Gastroesophageal sphincter (tissue), 4 donors: Measurements from ENCODE around the gene DDX55. TPM values are rescaled to one million over a fixed set of nuclear protein-coding genes. Genes with fewer than 3 reads are reported as not detected.
A peak's percentile ranks its signal among the peaks of the same experiment; 100 is the strongest.
"Not testable (repeated sequence)": the region's sequence is repeated elsewhere in the genome, so short reads cannot be mapped to it uniquely, and the experiment has no call there.

Source experiments
- ATAC-seq: fragments of 150-250 bp; one replicate; pipeline ENCODE4 v1.9.1; 2016; ENCODE audit warnings: mild to moderate bottlenecking, moderate library complexity
- H3K27ac ChIP-seq, 4 donors: fragments of 200-600 bp; sonication (generic) in 3 of 4; 1 replicate in 3 of 4; 2 replicates in 1 of 4; pipeline ENCODE4 v1.5.1; 2016 to 2019
- H3K27me3 ChIP-seq: fragments of 200-600 bp; sonication (generic); one replicate; pipeline ENCODE4 v1.5.1; 2019
- H3K36me3 ChIP-seq, 2 donors: fragments of 200-600 bp; sonication (generic); one replicate each; pipeline ENCODE4 v1.5.1; 2019; ENCODE audit warnings: control low read depth in 1 of 2
- H3K4me1 ChIP-seq, 3 donors: fragments of 200-600 bp; sonication (generic); 1 replicate in 2 of 3; 2 replicates in 1 of 3; pipeline ENCODE4 v1.5.1; 2016 to 2019; ENCODE audit warnings: control low read depth in 2 of 3
- H3K4me3 ChIP-seq, 2 donors: fragments of 200-600 bp; sonication (generic); one replicate each; pipeline ENCODE4 v1.5.1; 2019; ENCODE audit warnings: mild to moderate bottlenecking in 1 of 2, moderate library complexity in 1 of 2
- H3K9me3 ChIP-seq, 3 donors: fragments of 200-600 bp; sonication (generic); one replicate each; pipeline ENCODE4 v1.5.1; 2017 to 2019; ENCODE audit warnings: control low read depth in 2 of 3
- EP300 ChIP-seq: sonication (generic); formaldehyde crosslinking; IDR thresholded peaks from one replicate; pipeline ENCODE4 v1.6.1; 2017; ENCODE audit warnings: antibody characterized with exemption, mild to moderate bottlenecking
- POLR2A ChIP-seq, 2 donors: fragments of 450-650 bp; IDR thresholded peaks; one replicate each; pipeline ENCODE4 v1.6.1; 2017; ENCODE audit warnings: antibody characterized with exemption in 2 of 2, mild to moderate bottlenecking in 2 of 2, moderate library complexity in 1 of 2
- POLR2AphosphoS5 ChIP-seq: sonication (generic); formaldehyde crosslinking; IDR thresholded peaks from one replicate; pipeline ENCODE4 v1.6.1; 2017; ENCODE audit warnings: antibody characterized with exemption
- WGBS, 2 donors: methylation state at CpG; one replicate each; pipeline ENCODE4 v1.1.5; 2018; ENCODE audit warnings: low coverage in 1 of 2; 5-methylcytosine and 5-hydroxymethylcytosine counted together
- total RNA-seq, 4 donors: library from RNA; depleted of rRNA; stranded (reverse); fragments of >200 nt; gene quantifications; one replicate each; pipeline ENCODE4 v1.1.0, GENCODE V29; 2016
- TF ChIP-seq, protein P1 (sequence below), 4 experiments: fragments of 200-600 bp in 2 of 4; fragments of 450-650 bp in 2 of 4; sonication (generic) in 1 of 4; IDR thresholded peaks; one replicate each; pipeline ENCODE4 v1.5.1; 2017 to 2019; ENCODE audit warnings: antibody characterized with exemption in 4 of 4, mild to moderate bottlenecking in 2 of 4, moderate library complexity in 2 of 4

DDX55 gene, protein sequence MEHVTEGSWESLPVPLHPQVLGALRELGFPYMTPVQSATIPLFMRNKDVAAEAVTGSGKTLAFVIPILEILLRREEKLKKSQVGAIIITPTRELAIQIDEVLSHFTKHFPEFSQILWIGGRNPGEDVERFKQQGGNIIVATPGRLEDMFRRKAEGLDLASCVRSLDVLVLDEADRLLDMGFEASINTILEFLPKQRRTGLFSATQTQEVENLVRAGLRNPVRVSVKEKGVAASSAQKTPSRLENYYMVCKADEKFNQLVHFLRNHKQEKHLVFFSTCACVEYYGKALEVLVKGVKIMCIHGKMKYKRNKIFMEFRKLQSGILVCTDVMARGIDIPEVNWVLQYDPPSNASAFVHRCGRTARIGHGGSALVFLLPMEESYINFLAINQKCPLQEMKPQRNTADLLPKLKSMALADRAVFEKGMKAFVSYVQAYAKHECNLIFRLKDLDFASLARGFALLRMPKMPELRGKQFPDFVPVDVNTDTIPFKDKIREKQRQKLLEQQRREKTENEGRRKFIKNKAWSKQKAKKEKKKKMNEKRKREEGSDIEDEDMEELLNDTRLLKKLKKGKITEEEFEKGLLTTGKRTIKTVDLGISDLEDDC
- 10 to 100 TPM; 15.3 to 22.6 (median 18.0) TPM for total RNA-seq

DNA sequence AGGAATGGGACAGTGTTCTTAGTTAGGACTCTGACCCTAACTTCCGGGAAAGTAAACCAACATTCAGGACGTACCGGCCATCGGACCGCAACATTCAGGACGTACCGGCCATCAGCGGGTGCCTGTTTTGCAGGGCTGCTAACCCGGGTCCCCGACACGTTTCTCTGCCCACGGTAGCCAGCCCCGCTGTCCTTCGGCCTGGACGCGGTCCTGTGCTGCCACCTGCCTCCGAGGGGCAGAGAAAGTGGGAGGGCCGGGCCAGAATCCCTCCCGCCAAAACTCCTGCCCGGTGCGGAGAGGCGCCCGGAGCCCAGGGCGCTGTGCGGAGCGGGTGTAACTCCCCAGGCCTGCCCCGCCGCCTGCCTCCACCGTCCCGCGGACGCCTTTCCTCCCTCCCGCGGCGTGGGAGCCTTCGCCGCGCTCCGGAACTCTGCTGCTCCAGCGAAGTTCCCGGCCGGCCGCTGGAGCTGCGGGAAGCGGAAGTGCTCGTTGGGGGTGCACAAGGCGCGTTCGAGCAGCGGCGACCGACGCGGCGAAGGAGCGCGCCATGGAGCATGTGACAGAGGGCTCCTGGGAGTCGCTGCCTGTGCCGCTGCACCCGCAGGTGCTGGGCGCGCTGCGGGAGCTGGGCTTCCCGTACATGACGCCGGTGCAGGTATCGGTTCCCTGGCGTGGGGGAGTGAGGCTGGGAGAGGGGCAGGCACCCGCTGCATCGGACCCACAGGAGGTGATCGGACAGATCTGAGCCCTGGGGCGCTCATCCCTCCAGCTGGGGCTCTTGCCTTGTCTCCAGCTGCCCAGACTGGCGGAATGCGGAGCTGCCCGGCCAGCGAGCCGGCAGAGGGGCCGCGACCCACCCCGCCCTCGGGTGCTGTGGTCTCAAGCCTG, at the start of gene DDX55:
Gene DDX55, plus strand, starts transcription at position 498 of the 888 bp plus-strand sequence. Its CDS starts 50 bp downstream, at position 548.
- H3K4me3 ChIP-seq: peak within 1 kb of the TSS; percentile 64 to 100
- peaks cover 0 to 44% of the 10 kb centered on the region in 2 donors for H3K36me3 ChIP-seq
- no peaks in the 10 kb centered on the region for H3K27me3 ChIP-seq
- H3K9me3 ChIP-seq: no peaks in the 10 kb centered on the region
- TF ChIP-seq EP300 (no peak), POLR2A (IDR thresholded peaks at IDR 0.05) (peak; percentile 62 to 65), POLR2AphosphoS5 (peak; percentile 85)
- TF ChIP-seq, protein P1, sequence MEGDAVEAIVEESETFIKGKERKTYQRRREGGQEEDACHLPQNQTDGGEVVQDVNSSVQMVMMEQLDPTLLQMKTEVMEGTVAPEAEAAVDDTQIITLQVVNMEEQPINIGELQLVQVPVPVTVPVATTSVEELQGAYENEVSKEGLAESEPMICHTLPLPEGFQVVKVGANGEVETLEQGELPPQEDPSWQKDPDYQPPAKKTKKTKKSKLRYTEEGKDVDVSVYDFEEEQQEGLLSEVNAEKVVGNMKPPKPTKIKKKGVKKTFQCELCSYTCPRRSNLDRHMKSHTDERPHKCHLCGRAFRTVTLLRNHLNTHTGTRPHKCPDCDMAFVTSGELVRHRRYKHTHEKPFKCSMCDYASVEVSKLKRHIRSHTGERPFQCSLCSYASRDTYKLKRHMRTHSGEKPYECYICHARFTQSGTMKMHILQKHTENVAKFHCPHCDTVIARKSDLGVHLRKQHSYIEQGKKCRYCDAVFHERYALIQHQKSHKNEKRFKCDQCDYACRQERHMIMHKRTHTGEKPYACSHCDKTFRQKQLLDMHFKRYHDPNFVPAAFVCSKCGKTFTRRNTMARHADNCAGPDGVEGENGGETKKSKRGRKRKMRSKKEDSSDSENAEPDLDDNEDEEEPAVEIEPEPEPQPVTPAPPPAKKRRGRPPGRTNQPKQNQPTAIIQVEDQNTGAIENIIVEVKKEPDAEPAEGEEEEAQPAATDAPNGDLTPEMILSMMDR (IDR thresholded peaks at IDR 0.05): peak in 3 of 4 experiments; percentile 30 to 80 (median 38)
- WGBS, 2 donors: 0% methylated on average over 6 of the region's 81 CpGs; no CpG with 5 or more reads in 1 of the 2 donors
- peak; percentile 94 for ATAC-seq
- H3K27ac ChIP-seq: peak within 1 kb of the TSS; percentile 19 to 91 (median 89)
- H3K4me1 ChIP-seq: peaks cover 0 to 31% (median 13%) of the 10 kb centered on the region in 3 donors

DNA sequence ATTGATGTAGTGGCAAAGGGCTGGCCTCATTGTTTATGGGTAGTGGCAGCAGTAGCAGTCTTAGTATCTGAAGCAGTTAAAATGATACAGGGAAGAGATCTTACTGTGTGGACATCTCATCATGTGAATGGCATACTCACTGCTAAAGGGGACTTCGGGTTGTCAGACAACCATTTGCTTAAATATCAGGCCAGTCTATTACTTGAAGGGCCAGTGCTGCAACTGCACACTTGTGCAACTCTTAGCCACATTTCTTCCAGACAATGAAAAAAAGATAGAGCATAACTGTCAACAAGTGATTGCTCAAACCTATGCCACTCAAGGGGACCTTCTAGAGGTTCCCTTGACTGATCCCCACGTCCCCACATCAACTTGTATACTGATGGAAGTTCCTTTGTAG, 47.8 kb upstream of the DDX55 start:
- not testable (repeated sequence) for H3K4me1 ChIP-seq, H3K4me3 ChIP-seq, H3K27me3 ChIP-seq, H3K9me3 ChIP-seq, H3K27ac ChIP-seq, H3K36me3 ChIP-seq, ATAC-seq
- 43 to 78% methylated on average over 1 to 2 of the region's 2 CpGs for WGBS, 2 donors

DNA sequence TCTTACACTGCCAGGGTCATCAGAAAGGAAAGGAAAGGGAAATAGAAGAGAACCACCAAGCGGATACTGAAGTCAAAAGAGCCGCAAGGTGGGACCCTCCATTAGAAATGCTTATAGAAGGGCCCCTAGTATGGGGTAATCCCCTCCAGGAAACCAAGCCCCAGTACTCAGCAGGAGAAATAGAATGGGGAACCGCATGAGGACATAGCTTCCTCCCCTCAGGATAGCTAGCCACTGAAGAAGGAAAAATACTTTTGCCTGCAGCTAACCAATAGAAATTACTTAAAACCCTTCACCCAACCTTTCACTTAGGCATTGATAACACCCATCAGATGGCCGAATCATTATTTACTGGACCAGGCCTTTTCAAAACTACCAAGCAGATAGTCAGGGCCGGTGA, 47.1 kb upstream of the DDX55 start:
- H3K4me1 ChIP-seq, H3K27ac ChIP-seq, ATAC-seq, H3K9me3 ChIP-seq, H3K36me3 ChIP-seq, H3K27me3 ChIP-seq, H3K4me3 ChIP-seq: not testable (repeated sequence)
- 74 to 86% methylated on average over 4 to 5 of the region's 5 CpGs for WGBS, 2 donors

DNA sequence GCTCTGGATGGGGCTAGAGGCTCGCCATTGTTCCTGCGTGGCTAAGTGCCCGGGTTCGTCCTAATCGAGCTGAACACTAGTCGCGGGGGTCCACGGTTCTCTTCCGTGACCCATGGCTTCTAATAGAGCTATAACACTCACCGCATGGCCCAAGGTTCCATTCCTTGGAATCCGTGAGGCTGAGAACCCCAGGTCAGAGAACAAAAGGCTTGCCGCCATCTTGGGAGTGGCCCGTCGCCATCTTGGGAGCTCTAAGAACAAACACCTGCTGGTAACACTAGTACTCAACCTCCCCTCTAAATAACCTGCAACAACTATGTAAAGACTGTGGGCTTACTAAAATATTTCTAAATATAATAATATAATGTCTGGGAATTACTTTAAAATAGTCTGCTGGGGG, 43.4 kb upstream of the DDX55 start:
- H3K4me1 ChIP-seq, H3K4me3 ChIP-seq, ATAC-seq, H3K9me3 ChIP-seq, H3K27ac ChIP-seq, H3K27me3 ChIP-seq, H3K36me3 ChIP-seq: not testable (repeated sequence)
- 90% methylated on average over 2 of the region's 14 CpGs; no CpG with 5 or more reads in 1 of the 2 donors for WGBS, 2 donors

DNA sequence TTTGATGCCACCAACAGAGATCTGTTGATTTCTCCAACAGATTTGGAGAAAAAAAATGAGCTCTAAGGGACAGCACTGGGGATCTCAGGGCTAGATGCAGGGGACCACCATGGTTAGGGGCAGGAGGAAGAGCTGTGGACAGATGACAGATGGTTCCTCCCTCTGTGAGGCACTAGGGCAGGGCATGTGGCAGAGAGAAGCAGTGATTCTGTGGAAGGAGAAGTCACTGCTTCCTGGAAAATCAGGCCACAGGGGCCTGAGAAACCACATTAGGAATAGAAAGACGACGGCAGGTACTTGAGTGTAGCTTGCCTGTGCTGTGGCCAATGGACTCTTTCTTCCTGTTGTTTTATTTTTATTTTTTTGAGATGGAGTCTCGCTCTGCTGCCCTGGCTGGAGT, 42.4 kb upstream of the DDX55 start:
- Histone ChIP-seq H3K27ac (no peak overlapping the region), H3K4me3 (no peak overlapping the region), H3K4me1 (no peaks in the 10 kb centered on the region), H3K36me3 (no peaks in the 10 kb centered on the region), H3K9me3 (no peaks in the 10 kb centered on the region), H3K27me3 (no peaks in the 10 kb centered on the region)
- 62 to 88% methylated on average over 3 of the region's 3 CpGs for WGBS, 2 donors
- TF ChIP-seq POLR2AphosphoS5 (no peak), EP300 (no peak), POLR2A (IDR thresholded peaks at IDR 0.05) (no peak)
- TF ChIP-seq, protein P1 (IDR thresholded peaks at IDR 0.05): no peak
- ATAC-seq: no peak

DNA sequence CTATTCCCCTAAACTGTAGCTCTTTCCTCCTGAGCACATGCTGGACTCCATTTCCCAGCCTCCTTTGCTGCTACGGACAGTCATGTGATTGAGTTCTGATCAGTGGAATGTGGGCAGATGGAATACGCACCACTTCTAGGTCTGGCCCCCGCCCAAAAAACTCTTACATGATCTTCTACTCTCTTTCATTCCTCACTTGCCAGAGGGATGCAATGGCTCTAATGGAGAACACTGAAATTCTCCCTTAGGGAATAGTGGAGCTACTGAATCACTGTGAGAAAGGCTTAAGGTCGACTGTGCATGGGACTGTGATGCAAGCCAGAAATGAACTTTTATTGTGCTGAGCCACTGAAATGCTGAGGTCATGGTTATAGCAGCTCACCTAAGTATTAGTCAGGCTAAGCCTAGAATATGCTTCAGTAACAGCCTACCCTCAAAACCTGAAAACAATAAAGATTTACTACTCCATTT, 30.5 kb upstream of the DDX55 start:
- peak; percentile 93 for ATAC-seq
- Histone ChIP-seq H3K27me3 (no peaks in the 10 kb centered on the region), H3K36me3 (no peaks in the 10 kb centered on the region), H3K4me3 (no peak overlapping the region), H3K9me3 (no peaks in the 10 kb centered on the region), H3K27ac (peak overlapping the region in 1 of 4 donors; percentile 47), H3K4me1 (no peaks in the 10 kb centered on the region)
- 8 to 36% methylated on average over 2 to 3 of the region's 4 CpGs for WGBS, 2 donors
- TF ChIP-seq, protein P1 (IDR thresholded peaks at IDR 0.05): no peak
- TF ChIP-seq EP300: no peak
- TF ChIP-seq POLR2A (IDR thresholded peaks at IDR 0.05): no peak
- no peak for TF ChIP-seq POLR2AphosphoS5
